Measurements from ENCODE around the gene PARD3.

Gene PARD3

DNA sequence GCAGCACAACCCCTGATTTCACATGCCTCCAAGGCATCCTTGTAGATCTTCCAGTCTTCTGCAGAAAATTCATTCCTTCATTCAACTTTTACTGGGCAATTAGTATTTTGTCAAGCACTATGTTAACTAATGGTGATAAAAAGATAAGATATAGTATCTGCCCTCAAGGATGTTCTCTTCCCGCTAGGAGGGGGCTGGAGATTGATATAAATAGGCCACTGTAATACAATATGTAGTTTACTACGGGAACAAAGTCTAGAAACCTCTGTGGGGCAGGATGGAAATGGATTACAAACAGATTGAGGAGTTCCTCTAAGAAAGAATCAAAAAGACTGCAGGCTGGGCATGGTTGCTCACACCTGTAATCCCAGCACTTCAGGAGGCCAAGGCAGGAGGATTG lies 10.3 kb upstream of the PARD3 start:
- DNase-seq (ENCODE audit: low read depth in 1 of 2, low spot score in 1 of 2): no peak

- no peak for DNase-seq (ENCODE audit: low read depth in 1 of 2, low spot score in 1 of 2)
Measured at GRCh38 chr10:34824870-34825269, 9.8 kb upstream of the PARD3 start.

DNA sequence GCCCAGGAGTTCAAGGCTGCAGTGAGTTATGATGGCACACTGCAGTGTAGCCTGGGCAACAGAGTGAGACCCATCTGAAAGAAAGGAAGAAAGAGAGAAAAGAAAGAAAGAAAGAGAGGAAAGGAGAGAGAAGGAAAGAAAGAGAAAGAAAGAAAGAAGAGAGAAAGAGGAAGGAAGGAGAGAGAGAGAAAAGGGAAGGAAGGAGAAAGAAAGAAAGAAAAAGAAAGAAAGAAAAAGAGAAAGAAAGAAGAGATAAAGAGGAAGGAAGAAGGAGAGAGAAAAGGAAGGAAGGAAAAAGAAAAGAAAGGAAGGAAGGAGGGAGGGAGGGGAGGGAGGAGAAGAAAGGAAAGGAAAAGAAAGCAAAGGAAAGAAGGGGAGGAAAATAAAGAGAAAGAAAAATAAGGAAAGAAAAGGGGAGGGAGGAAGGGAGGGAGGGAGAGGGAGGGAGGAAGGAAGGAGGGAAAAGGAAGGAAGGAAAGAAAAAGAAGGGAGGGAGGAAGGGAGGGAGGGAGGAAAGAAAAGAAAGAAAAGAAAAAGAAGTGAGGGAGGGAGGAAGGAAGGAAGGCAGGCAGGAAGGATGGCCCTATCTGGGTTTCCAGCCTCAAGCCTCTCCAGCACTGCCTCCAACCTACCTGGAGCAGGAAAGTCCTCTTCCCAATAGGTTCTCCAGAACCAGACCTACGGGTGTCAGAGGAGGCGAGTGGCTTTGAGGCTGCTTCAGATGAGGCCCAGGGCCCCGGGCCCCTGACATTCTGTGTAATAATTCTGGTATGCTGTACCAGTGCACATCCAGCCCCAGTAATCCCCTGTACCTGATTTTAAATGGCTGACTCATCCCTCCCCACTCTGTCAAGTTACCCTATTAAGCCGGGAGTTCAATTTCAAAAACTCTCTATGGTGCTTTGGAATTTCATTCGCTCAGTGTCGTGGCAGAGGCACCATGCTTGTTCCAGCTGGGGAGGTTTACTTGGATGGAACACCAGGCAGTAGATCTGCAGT lies 6.8 kb upstream of the PARD3 start:
- DNase-seq (ENCODE audit: low read depth in 1 of 2, low spot score in 1 of 2): no peak

GRCh38 chr10:34817586-34817985 lies 2.5 kb upstream of the PARD3 start:
- DNase-seq (ENCODE audit: low read depth in 1 of 2, low spot score in 1 of 2): no peak

- no peak for DNase-seq (ENCODE audit: low read depth in 1 of 2, low spot score in 1 of 2)
Measured at GRCh38 chr10:34817054-34817453, 2.0 kb upstream of the PARD3 start.

GRCh38 chr10:34816501-34817002 lies 1.5 kb upstream of the PARD3 start:
- DNase-seq (ENCODE audit: low read depth in 1 of 2, low spot score in 1 of 2): no peak

GRCh38 chr10:34816085-34816496 lies 995 bp upstream of the PARD3 start:
- no peak for DNase-seq (ENCODE audit: low read depth in 1 of 2, low spot score in 1 of 2)

GRCh38 chr10:34814913-34815184 lies 247 bp downstream of the PARD3 start:
- DNase-seq (ENCODE audit: low read depth in 1 of 2, low spot score in 1 of 2): no peak

GRCh38 chr10:34814223-34814912 lies 728 bp downstream of the PARD3 start:
- no peak for DNase-seq (ENCODE audit: low read depth in 1 of 2, low spot score in 1 of 2)

DNA sequence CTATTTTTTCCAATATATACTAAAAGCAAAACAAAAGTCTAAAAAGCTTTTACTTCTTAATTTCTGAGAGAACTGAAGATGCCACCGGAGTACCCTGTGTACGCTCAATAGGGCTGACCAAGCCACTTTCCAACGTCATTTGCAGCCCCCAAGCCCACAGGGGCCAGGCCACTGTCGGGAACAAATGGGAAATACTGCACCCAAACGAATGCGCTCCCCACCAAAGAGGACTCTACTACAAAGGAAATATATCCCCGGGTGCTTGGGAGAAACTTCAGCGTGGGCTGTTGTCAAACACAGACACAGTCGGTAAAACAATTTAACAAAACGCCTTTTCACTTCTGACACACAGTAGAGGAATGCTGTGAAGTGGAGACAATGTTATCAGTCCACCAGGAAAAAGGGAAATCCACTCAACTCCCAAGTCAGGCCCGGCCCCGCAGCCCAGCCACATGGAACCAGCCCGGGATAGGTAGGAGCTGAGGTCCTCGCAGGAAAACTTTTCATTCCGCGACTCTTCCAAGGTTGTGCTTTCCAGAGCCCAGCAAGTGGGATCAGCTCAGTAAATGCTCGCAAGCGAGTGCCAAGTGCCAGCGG lies 1.4 kb downstream of the PARD3 start:
- no peak for DNase-seq (ENCODE audit: low read depth in 1 of 2, low spot score in 1 of 2)

DNA sequence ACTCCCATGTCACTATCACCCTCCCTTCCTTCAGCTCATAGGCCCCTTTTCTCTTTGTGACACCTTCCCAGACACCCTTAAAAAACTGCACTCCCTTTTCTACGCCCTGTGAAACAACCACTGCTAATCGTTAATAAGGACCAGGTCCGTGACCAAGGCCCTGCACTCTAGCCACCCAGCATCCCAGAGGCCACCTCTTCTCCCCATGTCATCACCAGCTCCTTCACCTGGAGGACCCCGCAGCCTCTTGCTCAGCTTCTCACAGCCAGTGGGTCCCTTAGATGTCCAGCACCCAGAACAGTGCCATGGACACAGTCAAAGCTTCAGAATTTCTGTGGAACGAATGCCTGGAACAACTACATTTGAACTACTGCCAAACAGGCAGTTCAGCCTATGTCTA lies 2.3 kb downstream of the PARD3 start:
- DNase-seq (ENCODE audit: low read depth in 1 of 2, low spot score in 1 of 2): no peak

DNA sequence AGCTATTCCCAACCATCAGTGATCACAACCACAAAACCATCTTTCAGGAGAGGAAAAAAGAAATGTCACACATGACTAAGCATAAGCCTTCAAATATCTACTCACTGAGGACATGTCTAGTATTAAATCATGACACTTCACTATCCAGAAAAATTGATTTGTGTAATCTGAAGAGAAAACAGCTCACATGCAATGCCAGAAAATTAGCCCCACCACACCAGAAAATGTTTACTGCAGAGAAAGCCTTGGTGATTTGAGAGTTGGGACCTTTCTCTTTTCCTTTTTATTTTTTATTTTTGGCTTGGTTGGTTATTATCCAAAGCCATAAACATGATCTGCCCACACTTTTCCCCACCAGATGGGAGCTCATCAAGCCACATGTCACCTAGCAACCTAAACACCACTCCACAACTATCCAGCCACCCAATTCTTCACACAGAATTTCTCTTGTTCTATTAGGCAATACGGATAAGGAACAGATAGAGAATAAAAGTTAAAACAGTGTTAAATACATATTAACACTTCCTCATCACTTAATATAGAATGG lies 3.1 kb downstream of the PARD3 start:
- no peak for DNase-seq (ENCODE audit: low read depth in 1 of 2, low spot score in 1 of 2)

GRCh38 chr10:34811126-34811967 lies 3.7 kb downstream of the PARD3 start:
- DNase-seq (ENCODE audit: low read depth in 1 of 2, low spot score in 1 of 2): no peak

GRCh38 chr10:34809796-34810195 lies 5.3 kb downstream of the PARD3 start:
- DNase-seq (ENCODE audit: low read depth in 1 of 2, low spot score in 1 of 2): no peak

GRCh38 chr10:34808801-34809745 lies 6.0 kb downstream of the PARD3 start:
- no peak for DNase-seq (ENCODE audit: low read depth in 1 of 2, low spot score in 1 of 2)

GRCh38 chr10:34808336-34808735 lies 6.8 kb downstream of the PARD3 start:
- no peak for DNase-seq (ENCODE audit: low read depth in 1 of 2, low spot score in 1 of 2)

DNA sequence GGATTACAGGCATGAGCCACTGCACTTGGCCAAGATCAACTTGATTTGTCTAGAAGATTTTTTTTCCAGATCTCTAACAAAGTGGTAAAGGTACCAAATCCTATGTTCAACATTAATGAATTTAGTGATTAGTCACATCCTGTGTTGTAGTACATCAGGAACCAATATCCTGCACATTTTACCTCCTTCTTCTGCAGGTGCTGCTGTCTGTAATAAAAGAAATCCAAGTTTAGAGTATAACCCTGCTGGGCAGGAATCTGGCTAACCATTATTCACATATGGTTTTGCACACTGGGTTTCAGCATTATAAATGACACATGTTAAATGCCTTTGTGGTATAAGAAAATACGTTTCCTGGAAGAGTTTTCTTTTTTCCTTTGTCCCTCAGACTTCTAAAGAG lies 10.8 kb downstream of the PARD3 start:
- DNase-seq (ENCODE audit: low read depth in 1 of 2, low spot score in 1 of 2): no peak

DNA sequence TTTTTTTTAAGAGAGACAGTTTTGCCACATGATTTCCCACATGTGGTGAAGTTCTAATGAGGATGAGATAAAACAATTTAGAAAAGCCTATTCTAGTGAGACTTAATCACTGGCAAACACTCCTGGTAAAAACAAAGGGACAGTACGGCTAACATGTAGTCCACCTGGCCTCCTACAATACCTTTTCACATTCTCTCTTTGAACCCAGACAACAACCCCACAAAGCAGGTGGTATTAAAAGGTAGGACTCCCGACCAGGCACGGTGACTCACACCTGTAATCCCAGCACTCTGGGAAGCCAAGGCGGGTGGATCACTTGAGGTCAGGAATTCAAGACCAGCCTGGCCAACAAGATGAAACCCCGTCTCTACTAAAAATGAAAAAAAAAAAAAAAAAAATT lies 12.4 kb downstream of the PARD3 start:
- no peak for DNase-seq (ENCODE audit: low read depth in 1 of 2, low spot score in 1 of 2)

DNA sequence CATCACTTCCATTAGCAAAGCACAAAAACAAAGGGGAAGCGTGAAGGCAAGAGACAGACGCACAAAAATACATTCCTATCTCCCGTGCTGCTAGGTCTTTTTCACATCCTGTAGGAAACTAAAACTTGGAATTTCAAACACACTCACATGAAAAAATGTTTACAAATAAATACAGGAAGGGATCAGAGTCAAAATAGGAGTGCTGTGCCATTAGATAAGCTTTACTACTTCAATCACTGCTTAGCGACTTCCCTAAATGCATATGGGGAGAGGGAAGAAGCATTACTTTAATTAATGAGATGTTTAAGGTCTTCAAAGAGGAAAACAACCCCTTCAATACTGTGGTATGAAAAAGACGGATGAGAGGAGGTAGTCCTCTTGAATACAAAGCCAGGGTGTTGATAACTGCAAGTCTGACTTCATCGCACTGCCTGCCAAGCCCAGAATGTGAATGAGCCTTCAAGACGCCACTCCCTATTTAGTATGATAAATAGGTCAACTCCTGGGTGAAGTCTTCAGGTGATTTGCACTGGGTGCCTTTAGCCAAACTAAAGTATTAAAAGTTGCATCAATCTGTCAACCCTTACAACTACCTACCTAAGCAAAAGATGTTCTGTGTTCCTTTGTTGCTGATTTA lies 13.9 kb downstream of the PARD3 start:
- DNase-seq (ENCODE audit: low read depth in 1 of 2, low spot score in 1 of 2): no peak
